Urinary bladder (tissue), 4 donors: Measurements from ENCODE around the gene SEC14L5. TPM values are rescaled to one million over a fixed set of nuclear protein-coding genes. Genes with fewer than 3 reads are reported as not detected.

Experiments
- DNase-seq: peaks from one replicate; pipeline ENCODE4 v3.0.0-alpha.2; 2015; ENCODE audit errors: extremely low spot score
- H3K27ac ChIP-seq: one replicate; pipeline ENCODE4 v1.5.1; 2013; ENCODE audit warnings: low read depth, mild to moderate bottlenecking, moderate library complexity
- H3K36me3 ChIP-seq: one replicate; pipeline ENCODE4 v1.6.1; 2013; ENCODE audit warnings: mild to moderate bottlenecking, moderate library complexity; ENCODE audit not compliant: insufficient read depth
- H3K4me1 ChIP-seq: one replicate; pipeline ENCODE4 v1.6.1; 2013; ENCODE audit warnings: mild to moderate bottlenecking, moderate library complexity; ENCODE audit not compliant: insufficient read depth
- H3K4me3 ChIP-seq: one replicate; pipeline ENCODE4 v1.5.1; 2013; ENCODE audit warnings: low read depth, low read length
- WGBS: extraction: QIAGEN DNeasy Blood & Tissue Kit; methylation state at CpG from one replicate; pipeline ENCODE4 v1.1.7; 2013; 5-methylcytosine and 5-hydroxymethylcytosine counted together
- polyA plus RNA-seq: library from polyadenylated mRNA; stranded (reverse); fragments of 200-250 nt; gene quantifications from one replicate; pipeline ENCODE4 v1.2.3, GENCODE V29; 2013
- total RNA-seq: library from RNA; depleted of rRNA; stranded (reverse); fragments of >200 nt; gene quantifications from one replicate; pipeline ENCODE4 v1.2.3, GENCODE V29; 2014
- donor health status: healthy with polysubstance abuse.
- donor health status: healthy.

Gene SEC14L5
- total and polyA plus RNA-seq, 2 donors, result 0.42 to 0.48 TPM

DNA sequence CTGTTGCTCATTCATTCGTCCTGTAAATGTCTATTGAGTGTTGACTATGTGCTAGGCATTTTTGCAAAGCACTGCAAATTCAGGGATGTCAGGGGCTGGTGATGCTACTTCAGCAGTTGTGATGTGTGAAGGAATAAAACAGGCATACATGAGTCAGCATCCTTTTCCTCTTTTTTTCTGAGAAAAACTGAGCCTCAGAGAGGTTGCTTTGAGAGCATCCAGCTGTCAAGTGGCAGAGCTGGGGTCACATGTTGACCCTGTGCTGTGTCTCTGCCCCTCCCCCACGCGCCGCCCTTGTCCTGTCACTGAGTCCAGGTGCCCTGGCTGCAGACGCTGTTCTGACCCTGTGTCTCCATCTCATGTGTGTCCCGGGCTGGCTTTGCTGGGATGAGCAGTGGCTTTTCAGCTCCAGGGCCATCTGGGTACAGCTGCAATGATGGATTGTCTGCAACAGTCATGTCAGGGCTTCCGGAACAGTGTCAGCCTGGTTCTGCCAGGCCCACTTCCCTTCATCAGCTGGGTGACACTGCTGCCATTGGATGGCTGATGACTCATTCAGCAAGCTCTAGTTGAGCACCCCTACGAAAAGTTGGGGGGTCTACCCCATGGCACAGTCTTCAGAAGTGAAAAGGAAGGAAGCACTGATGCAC is 14.9 kb downstream of the SEC14L5 start:
- Histone ChIP-seq H3K4me3 (no peak overlapping the region), H3K4me1 (no peaks in the 10 kb centered on the region), H3K27ac (no peak overlapping the region), H3K36me3 (no peaks in the 10 kb centered on the region)
- 48% methylated on average over 8 of the region's 8 CpGs for WGBS
- DNase-seq, result no peak

- no peaks in the 10 kb centered on the region for H3K4me1 ChIP-seq
- WGBS, result 83% methylated on average over 2 of the region's 2 CpGs
- DNase-seq, result no peak
- H3K4me3 ChIP-seq, result no peak overlapping the region
- no peaks in the 10 kb centered on the region for H3K36me3 ChIP-seq
- no peak overlapping the region for H3K27ac ChIP-seq
Observed at GRCh38 chr16:4976079-4976478, 17.9 kb downstream of the SEC14L5 start.

DNA sequence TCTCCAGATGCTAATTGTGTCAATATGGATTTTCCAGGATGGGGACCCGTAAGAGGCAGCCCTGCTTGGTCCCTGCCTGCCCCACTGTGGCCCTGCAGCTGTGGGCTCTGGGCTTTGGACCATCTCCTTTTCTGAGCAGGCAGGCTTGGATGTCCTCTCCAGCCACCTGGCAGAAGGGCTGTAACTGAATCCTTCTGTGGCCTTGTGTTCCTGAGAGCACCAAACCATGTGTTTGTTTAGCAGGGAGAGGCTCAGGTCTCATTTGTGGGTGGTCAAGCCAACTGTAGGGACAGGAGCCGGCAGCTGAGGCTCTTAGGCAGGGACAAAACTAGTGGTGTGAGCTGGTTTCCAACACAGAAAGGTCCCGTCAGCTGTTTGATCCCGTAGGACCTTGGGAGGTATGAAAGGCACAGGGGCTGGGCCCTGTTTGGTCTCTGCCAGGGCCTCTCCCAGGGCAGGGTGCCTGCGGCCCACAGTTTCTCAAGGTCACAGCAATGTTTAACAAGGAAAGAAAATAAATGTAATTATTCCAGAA is 18.5 kb downstream of the SEC14L5 start:
- H3K27ac ChIP-seq, result no peak overlapping the region
- 83% methylated on average over 5 of the region's 5 CpGs for whole genome bisulfite sequencing
- H3K4me3 ChIP-seq, result no peak overlapping the region
- no peaks in the 10 kb centered on the region for H3K4me1 ChIP-seq
- no peaks in the 10 kb centered on the region for H3K36me3 ChIP-seq
- DNase-seq, result no peak

GRCh38 chr16:4979164-4979563 is 21.0 kb downstream of the SEC14L5 start:
- Histone ChIP-seq H3K4me1 (no peaks in the 10 kb centered on the region), H3K27ac (no peak overlapping the region), H3K4me3 (no peak overlapping the region), H3K36me3 (no peaks in the 10 kb centered on the region)
- DNase-seq, result no peak
- WGBS, result 76% methylated on average over 7 of the region's 7 CpGs

GRCh38 chr16:4979736-4980660 is 21.9 kb downstream of the SEC14L5 start:
- no peaks in the 10 kb centered on the region for H3K4me1 ChIP-seq
- H3K4me3 ChIP-seq, result no peak overlapping the region
- no peak for DNase-seq
- no peak overlapping the region for H3K27ac ChIP-seq
- WGBS, result 73% methylated on average over 25 of the region's 25 CpGs
- H3K36me3 ChIP-seq, result no peaks in the 10 kb centered on the region

GRCh38 chr16:4980691-4981090 is 22.6 kb downstream of the SEC14L5 start:
- Histone ChIP-seq H3K4me1 (no peaks in the 10 kb centered on the region), H3K36me3 (no peaks in the 10 kb centered on the region), H3K4me3 (no peak overlapping the region), H3K27ac (no peak overlapping the region)
- no peak for DNase-seq
- 72% methylated on average over 10 of the region's 10 CpGs for WGBS

GRCh38 chr16:4981473-4981872 is 23.3 kb downstream of the SEC14L5 start:
- no peaks in the 10 kb centered on the region for H3K4me1 ChIP-seq
- DNase-seq, result no peak
- no peak overlapping the region for H3K27ac ChIP-seq
- WGBS, result 76% methylated on average over 7 of the region's 7 CpGs
- H3K36me3 ChIP-seq, result no peaks in the 10 kb centered on the region
- no peak overlapping the region for H3K4me3 ChIP-seq

DNA sequence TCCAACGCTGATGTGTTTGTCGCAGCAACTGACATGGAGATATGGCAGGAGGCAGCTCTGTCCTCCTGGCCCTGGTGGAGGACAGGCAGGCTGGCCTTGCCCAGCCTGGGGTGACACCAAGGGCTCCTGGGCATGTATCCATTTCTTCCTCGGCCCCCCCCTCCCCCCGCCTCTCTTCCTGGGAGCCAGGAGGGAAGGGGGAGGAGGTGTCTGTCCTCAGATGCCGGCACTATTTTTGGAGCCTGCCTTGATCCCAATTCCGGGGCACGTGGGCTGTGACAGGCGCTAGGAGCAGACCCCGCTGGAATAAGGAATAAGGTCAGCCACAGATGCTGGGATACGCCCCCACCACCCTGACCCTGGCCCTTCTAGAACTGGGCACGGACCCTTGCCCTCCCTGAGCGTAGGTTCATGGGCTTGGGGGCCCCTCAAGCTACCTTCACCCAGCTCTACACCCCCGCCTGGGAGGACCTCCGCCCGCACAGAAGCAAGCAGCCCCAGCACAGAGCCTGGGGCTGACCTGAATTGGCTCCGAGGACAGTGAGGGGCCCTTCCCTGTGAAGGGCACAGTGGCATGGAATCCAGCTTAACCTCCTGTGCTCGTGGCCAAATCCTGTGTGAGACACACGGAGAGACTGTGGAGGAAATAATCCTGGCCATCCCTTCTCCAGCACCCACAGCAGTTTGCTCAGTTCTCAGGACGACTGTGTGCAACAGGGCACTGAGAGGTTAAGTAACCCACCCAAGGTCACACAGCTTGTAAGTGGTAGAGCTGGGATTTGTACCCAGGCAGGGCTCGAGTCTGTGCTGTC is 24.1 kb downstream of the SEC14L5 start:
- Histone ChIP-seq H3K4me3 (no peak overlapping the region), H3K27ac (no peak overlapping the region), H3K36me3 (no peaks in the 10 kb centered on the region), H3K4me1 (no peaks in the 10 kb centered on the region)
- 44% methylated on average over 20 of the region's 20 CpGs for WGBS
- DNase-seq, result no peak

DNA sequence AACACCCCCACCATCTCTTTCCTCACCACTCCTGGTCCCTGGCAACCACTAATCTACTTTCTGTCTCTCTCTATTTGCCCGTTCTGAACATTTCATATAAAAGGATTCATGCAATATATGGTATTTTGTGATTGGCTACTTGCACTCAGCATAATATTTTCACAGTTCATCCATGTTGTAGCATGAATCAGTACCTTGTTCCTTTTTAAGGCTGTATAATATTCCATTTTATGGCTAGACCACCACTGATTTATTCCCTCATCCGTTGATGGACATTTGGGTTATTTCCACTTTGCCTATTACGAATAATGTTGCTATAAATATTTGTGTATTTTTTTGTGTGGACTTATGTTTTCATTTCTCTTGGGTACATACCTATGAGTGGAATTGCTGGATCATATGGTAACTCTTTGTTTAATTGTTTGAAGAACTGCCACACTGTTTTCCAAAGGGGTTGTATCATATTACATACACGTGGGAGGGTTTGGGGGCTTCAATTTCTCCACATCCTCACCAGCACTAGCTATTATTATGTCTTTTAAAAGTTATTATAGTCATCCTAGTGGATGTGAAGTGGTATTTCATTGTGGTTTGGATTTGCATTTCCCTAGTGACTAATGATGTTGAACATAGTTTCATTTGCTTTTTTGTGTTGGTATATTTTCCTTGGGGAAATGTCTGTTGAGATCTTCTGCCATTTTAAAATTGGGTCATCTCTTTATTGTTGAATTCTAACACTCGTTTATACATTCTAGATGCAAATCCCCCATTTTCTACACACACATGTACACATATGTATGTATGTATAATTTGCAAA is 26.3 kb downstream of the SEC14L5 start:
- Histone ChIP-seq H3K4me1 (peaks cover 1% of the 10 kb centered on the region), H3K4me3 (no peak overlapping the region), H3K36me3 (no peaks in the 10 kb centered on the region), H3K27ac (no peak overlapping the region)
- no peak for DNase-seq
- 73% methylated on average over 5 of the region's 5 CpGs for WGBS

GRCh38 chr16:4987250-4987579 is 29.1 kb downstream of the SEC14L5 start:
- Histone ChIP-seq H3K36me3 (no peaks in the 10 kb centered on the region), H3K27ac (no peak overlapping the region), H3K4me3 (no peak overlapping the region), H3K4me1 (peaks cover 1% of the 10 kb centered on the region)
- no peak for DNase-seq
- 7% methylated on average over 10 of the region's 10 CpGs for WGBS

- no peak for DNase-seq
- WGBS, result 15% methylated on average over 60 of the region's 60 CpGs
- H3K4me3 ChIP-seq, result no peak overlapping the region
Observed at GRCh38 chr16:4987580-4988374, 29.6 kb downstream of the SEC14L5 start.

DNA sequence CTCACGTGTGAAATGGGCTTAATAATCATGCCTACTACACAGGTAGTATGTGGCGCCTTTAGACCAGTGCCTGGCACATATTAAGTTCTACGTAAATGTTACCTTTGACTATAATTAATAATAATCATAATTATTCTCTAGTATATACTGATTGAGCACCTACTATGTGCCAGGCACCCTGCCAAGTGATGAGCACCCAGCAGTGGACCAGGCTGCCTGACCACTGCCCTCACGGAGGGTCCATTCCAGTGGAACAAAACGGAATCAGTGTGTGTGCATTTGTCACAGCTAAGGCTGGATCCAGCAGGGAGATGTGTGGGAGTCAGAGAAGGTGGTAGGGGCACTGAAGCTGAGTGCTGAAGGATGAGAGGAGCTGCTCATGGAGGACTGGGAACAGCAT is 30.5 kb downstream of the SEC14L5 start:
- no peak for DNase-seq
- WGBS, result 89% methylated on average over 5 of the region's 5 CpGs
- H3K36me3 ChIP-seq, result no peaks in the 10 kb centered on the region
- H3K4me1 ChIP-seq, result peaks cover 1% of the 10 kb centered on the region
- H3K27ac ChIP-seq, result no peak overlapping the region
- no peak overlapping the region for H3K4me3 ChIP-seq

More at GRCh38 chr16:4987580-4988374, 29.6 kb downstream of the SEC14L5 start:
- Histone ChIP-seq H3K36me3 (no peaks in the 10 kb centered on the region), H3K4me1 (peaks cover 1% of the 10 kb centered on the region), H3K27ac (no peak overlapping the region)
